Measurements from ENCODE around the gene SEMA4C. TPM values are rescaled to one million over a fixed set of nuclear protein-coding genes. Genes with fewer than 3 reads are reported as not detected.

Gene SEMA4C
- total RNA-seq, 4 donors from 2014 or later, result 3.6 to 23.9 (median 17.4) TPM

GRCh38 chr2:96828874-96829273 lies 41.0 kb downstream of the SEMA4C start:
- WGBS, 2 donors (ENCODE audit: low coverage in 1 of 2), result 95% methylated on average over 13 of the region's 13 CpGs; no CpG with 5 or more reads in 1 of the 2 donors
- TF ChIP-seq POLR2AphosphoS5 (IDR thresholded peaks at IDR 0.05) (no peak), EP300 (IDR thresholded peaks at IDR 0.05; ENCODE audit: low read depth) (no peak), CTCF (IDR thresholded peaks at IDR 0.05) (no peak), POLR2A (IDR thresholded peaks at IDR 0.05) (no peak)
- DNase-seq, result no peak

GRCh38 chr2:96828436-96828835 lies 41.4 kb downstream of the SEMA4C start:
- TF ChIP-seq CTCF (IDR thresholded peaks at IDR 0.05) (no peak), POLR2A (IDR thresholded peaks at IDR 0.05) (no peak), POLR2AphosphoS5 (IDR thresholded peaks at IDR 0.05) (no peak), EP300 (IDR thresholded peaks at IDR 0.05; ENCODE audit: low read depth) (no peak)
- 98 to 100% methylated on average over 1 to 14 of the region's 14 CpGs for WGBS, 2 donors (ENCODE audit: low coverage in 1 of 2)
- Histone ChIP-seq H3K36me3 (peaks cover 0 to 65% (median 27%) of the 10 kb centered on the region in 4 donors), H3K9me3 (no peaks in the 10 kb centered on the region), H3K27ac (no peak overlapping the region), H3K4me3 (no peak overlapping the region), H3K4me1 (peaks cover 0 to 15% (median 11%) of the 10 kb centered on the region in 4 donors), H3K27me3 (no peaks in the 10 kb centered on the region)
- no peak for DNase-seq
- intact Hi-C loops (cut with DNase I; ENCODE audit: low total_unique reads) (loop anchor here (5.0 kb wide), 1 partner anchor 1736 kb away; no protein-coding TSS in a partner anchor), in situ Hi-C loops (cut with MboI; ENCODE audit: low pct_ligation_motif_present in 1 of 4, low pct_unique_long_range_greater_than_20kb in 1 of 4, low sequenced_read_pairs in 3 of 4) (loop anchor here in 1 of 4 donors (25.0 kb wide), 1 partner anchor 259 kb away; the partner anchor contains the start of gene FAHD2B)

More at GRCh38 chr2:96828874-96829273, 41.0 kb downstream of the SEMA4C start:
- in situ Hi-C loops (cut with MboI; ENCODE audit: low pct_ligation_motif_present in 1 of 4, low pct_unique_long_range_greater_than_20kb in 1 of 4, low sequenced_read_pairs in 3 of 4) (loop anchor here in 1 of 4 donors (25.0 kb wide), 1 partner anchor 258 kb away; the partner anchor contains the start of gene FAHD2B), intact Hi-C loops (cut with DNase I; ENCODE audit: low total_unique reads) (loop anchor here (5.0 kb wide), 1 partner anchor 1737 kb away; no protein-coding TSS in a partner anchor)
- Histone ChIP-seq H3K27ac (no peak overlapping the region), H3K36me3 (peaks cover 0 to 65% (median 27%) of the 10 kb centered on the region in 4 donors), H3K4me3 (no peak overlapping the region), H3K9me3 (no peaks in the 10 kb centered on the region), H3K4me1 (peaks cover 0 to 12% (median 6%) of the 10 kb centered on the region in 4 donors), H3K27me3 (no peaks in the 10 kb centered on the region)

GRCh38 chr2:96826546-96827278 lies 43.2 kb downstream of the SEMA4C start:
- TF ChIP-seq CTCF (IDR thresholded peaks at IDR 0.05), result no peak
- no peak for TF ChIP-seq EP300 (IDR thresholded peaks at IDR 0.05; ENCODE audit: low read depth)
- TF ChIP-seq POLR2AphosphoS5 (IDR thresholded peaks at IDR 0.05), result no peak
- no peak for TF ChIP-seq POLR2A (IDR thresholded peaks at IDR 0.05)
- WGBS, 2 donors (ENCODE audit: low coverage in 1 of 2), result 96% methylated on average over 22 of the region's 22 CpGs; no CpG with 5 or more reads in 1 of the 2 donors
- intact Hi-C loops (cut with DNase I; ENCODE audit: low total_unique reads), result loop anchor here (5.0 kb wide), 1 partner anchor 1734 kb away; no protein-coding TSS in a partner anchor

GRCh38 chr2:96825057-96825456 lies 44.8 kb downstream of the SEMA4C start:
- 92% methylated on average over 14 of the region's 14 CpGs; no CpG with 5 or more reads in 1 of the 2 donors for WGBS, 2 donors (ENCODE audit: low coverage in 1 of 2)
- H3K27ac ChIP-seq, result no peak overlapping the region
- TF ChIP-seq CTCF (IDR thresholded peaks at IDR 0.05) (no peak), EP300 (IDR thresholded peaks at IDR 0.05; ENCODE audit: low read depth) (no peak), POLR2A (IDR thresholded peaks at IDR 0.05) (no peak), POLR2AphosphoS5 (IDR thresholded peaks at IDR 0.05) (no peak)
- DNase-seq, result no peak
- in situ Hi-C loops (cut with MboI; ENCODE audit: low pct_ligation_motif_present in 1 of 4, low pct_unique_long_range_greater_than_20kb in 1 of 4, low sequenced_read_pairs in 3 of 4), result loop anchor here in 1 of 4 donors (25.0 kb wide), 1 partner anchor 262 kb away; the partner anchor contains the start of gene FAHD2B
- no peaks in the 10 kb centered on the region for H3K9me3 ChIP-seq
- intact Hi-C loops (cut with DNase I; ENCODE audit: low total_unique reads), result loop anchor here (5.0 kb wide), 1 partner anchor 1733 kb away; no protein-coding TSS in a partner anchor
- no peaks in the 10 kb centered on the region for H3K27me3 ChIP-seq
- H3K4me1 ChIP-seq, result peaks cover 0 to 45% (median 27%) of the 10 kb centered on the region in 4 donors
- no peak overlapping the region for H3K4me3 ChIP-seq
- peaks cover 0 to 45% (median 19%) of the 10 kb centered on the region in 4 donors for H3K36me3 ChIP-seq

More at GRCh38 chr2:96826546-96827278, 43.2 kb downstream of the SEMA4C start:
- H3K27ac ChIP-seq, result no peak overlapping the region
- in situ Hi-C loops (cut with MboI; ENCODE audit: low pct_ligation_motif_present in 1 of 4, low pct_unique_long_range_greater_than_20kb in 1 of 4, low sequenced_read_pairs in 3 of 4), result loop anchor here in 1 of 4 donors (25.0 kb wide), 1 partner anchor 261 kb away; the partner anchor contains the start of gene FAHD2B
- peaks cover 0 to 29% (median 12%) of the 10 kb centered on the region in 4 donors for H3K4me1 ChIP-seq
- no peak for DNase-seq
- no peaks in the 10 kb centered on the region for H3K9me3 ChIP-seq
- H3K4me3 ChIP-seq, result no peak overlapping the region
- peaks cover 0 to 58% (median 26%) of the 10 kb centered on the region in 4 donors for H3K36me3 ChIP-seq
- no peaks in the 10 kb centered on the region for H3K27me3 ChIP-seq

All from transverse colon (tissue), 4 donors.